Activated CD8-positive, alpha-beta T cell treated with anti-CD3 and anti-CD28 coated beads for 36 hours (primary cell): ENCODE data around the gene LRBA. TPM values are rescaled to one million over a fixed set of nuclear protein-coding genes. Genes with fewer than 3 reads are reported as not detected.
"Not testable (repeated sequence)": the region's sequence is repeated elsewhere in the genome, so short reads cannot be mapped to it uniquely, and the experiment has no call there.

Source experiments
- ATAC-seq: fragments of 200-7000 bp; cut with Tn5 transposase; one replicate; pipeline ENCODE4 v1.10.0; 2021; ENCODE audit warnings: mild to moderate bottlenecking, moderate library complexity
- CTCF ChIA-PET: fragments of 350-600 bp; sonication (Branson Sonifier 250); formaldehyde crosslinking; loops from one replicate; lab custom pipeline; 2021; ENCODE audit warnings: antibody characterized with exemption; lab: Charles Lee
- POLR2A ChIA-PET: fragments of 350-600 bp; sonication (Branson Sonifier 250); formaldehyde crosslinking; loops from one replicate; lab custom pipeline; 2021; ENCODE audit warnings: antibody characterized with exemption; lab: Charles Lee
- DNase-seq: peaks from one replicate; pipeline ENCODE4 v3.0.0-alpha.2; 2020
- H3K27ac Mint-ChIP-seq: one replicate; pipeline ENCODE4 v1.8.0; 2021; ENCODE audit warnings: mild to moderate bottlenecking, mixed read lengths
- H3K27me3 Mint-ChIP-seq: one replicate; pipeline ENCODE4 v1.8.0; 2021; ENCODE audit warnings: mixed read lengths
- H3K36me3 Mint-ChIP-seq: one replicate; pipeline ENCODE4 v1.8.0; 2021; ENCODE audit warnings: low read depth, mixed read lengths
- H3K4me1 Mint-ChIP-seq: one replicate; pipeline ENCODE4 v1.8.0; 2021; ENCODE audit warnings: low read depth, mixed read lengths
- H3K4me3 Mint-ChIP-seq: one replicate; pipeline ENCODE4 v1.8.0; 2021; ENCODE audit warnings: mild to moderate bottlenecking, moderate library complexity, mixed read lengths
- H3K9me3 Mint-ChIP-seq: one replicate; pipeline ENCODE4 v1.8.0; 2021; ENCODE audit warnings: mixed read lengths
- CTCF ChIP-seq: fragments of 200-600 bp; IDR thresholded peaks from one replicate; pipeline ENCODE4 v1.8.0; 2022; ENCODE audit warnings: antibody characterized with exemption, mild to moderate bottlenecking
- intact Hi-C: fragments of 100-400 bp; cut with micrococcal nuclease; formaldehyde crosslinking; loops from one replicate; pipeline ENCODE4 v1.10.0; 2022
- total RNA-seq, 2 experiments: library from RNA; stranded (reverse); gene quantifications; one replicate each; pipeline ENCODE4 v1.2.3, GENCODE V29; 2021

Gene LRBA
- total RNA-seq, 2 experiments from 2014 or later, result 48.1 to 52.5 TPM

GRCh38 chr4:150541681-150542080 lies 473.4 kb downstream of the LRBA start:
- intact Hi-C loops, result no loop called here
- ChIA-PET CTCF (interaction anchor here (1.0 to 1.2 kb wide), 2 partner anchors 22 to 325 kb away, joined by 3 read pairs; no protein-coding TSS in a partner anchor), POLR2A (interaction anchor here (0.6 to 0.8 kb wide), 2 partner anchors 46 to 87 kb away, joined by 3 read pairs; no protein-coding TSS in a partner anchor)
- H3K27ac Mint-ChIP-seq, result no peak overlapping the region
- no peak for DNase-seq
- no peak for TF ChIP-seq CTCF
- H3K4me1 Mint-ChIP-seq, result no peaks in the 10 kb centered on the region
- H3K36me3 Mint-ChIP-seq, result peaks cover 1% of the 10 kb centered on the region
- ATAC-seq, result no peak
- no peaks in the 10 kb centered on the region for H3K9me3 Mint-ChIP-seq
- no peaks in the 10 kb centered on the region for H3K27me3 Mint-ChIP-seq
- no peak overlapping the region for H3K4me3 Mint-ChIP-seq

GRCh38 chr4:150540959-150541360 lies 474.1 kb downstream of the LRBA start:
- no peaks in the 10 kb centered on the region for H3K4me1 Mint-ChIP-seq
- no peak for ATAC-seq
- DNase-seq, result no peak
- TF ChIP-seq CTCF, result no peak
- H3K36me3 Mint-ChIP-seq, result peaks cover 1% of the 10 kb centered on the region
- POLR2A ChIA-PET, result no interaction called here
- no peaks in the 10 kb centered on the region for H3K9me3 Mint-ChIP-seq
- no peaks in the 10 kb centered on the region for H3K27me3 Mint-ChIP-seq
- no peak overlapping the region for H3K4me3 Mint-ChIP-seq
- H3K27ac Mint-ChIP-seq, result no peak overlapping the region
- CTCF ChIA-PET, result interaction anchor here (0.9 kb wide), 1 partner anchor 16 kb away, joined by 3 read pairs; no protein-coding TSS in a partner anchor
- intact Hi-C loops, result no loop called here

GRCh38 chr4:150540536-150540935 lies 474.5 kb downstream of the LRBA start:
- no peaks in the 10 kb centered on the region for H3K27me3 Mint-ChIP-seq
- no peak overlapping the region for H3K27ac Mint-ChIP-seq
- no peak for DNase-seq
- CTCF ChIA-PET, result interaction anchor here (0.9 kb wide), 1 partner anchor 16 kb away, joined by 3 read pairs; no protein-coding TSS in a partner anchor
- no peak for TF ChIP-seq CTCF
- POLR2A ChIA-PET, result no interaction called here
- no peaks in the 10 kb centered on the region for H3K4me1 Mint-ChIP-seq
- H3K36me3 Mint-ChIP-seq, result peaks cover 1% of the 10 kb centered on the region
- no peak for ATAC-seq
- H3K4me3 Mint-ChIP-seq, result no peak overlapping the region
- no peaks in the 10 kb centered on the region for H3K9me3 Mint-ChIP-seq
- intact Hi-C loops, result no loop called here

GRCh38 chr4:150537911-150538310 lies 477.2 kb downstream of the LRBA start:
- H3K9me3 Mint-ChIP-seq, H3K4me3 Mint-ChIP-seq, DNase-seq, H3K27me3 Mint-ChIP-seq, POLR2A ChIA-PET, H3K27ac Mint-ChIP-seq, ATAC-seq, CTCF ChIA-PET, intact Hi-C loops, H3K4me1 Mint-ChIP-seq, H3K36me3 Mint-ChIP-seq: not testable (repeated sequence)

GRCh38 chr4:150534818-150535217 lies 480.3 kb downstream of the LRBA start:
- no peak for TF ChIP-seq CTCF
- ChIA-PET POLR2A (no interaction called here), CTCF (no interaction called here)
- no peak overlapping the region for H3K4me3 Mint-ChIP-seq
- H3K27me3 Mint-ChIP-seq, result no peaks in the 10 kb centered on the region
- H3K4me1 Mint-ChIP-seq, result no peaks in the 10 kb centered on the region
- ATAC-seq, result no peak
- no peaks in the 10 kb centered on the region for H3K9me3 Mint-ChIP-seq
- peaks cover 4% of the 10 kb centered on the region for H3K36me3 Mint-ChIP-seq
- H3K27ac Mint-ChIP-seq, result no peak overlapping the region
- DNase-seq, result no peak
- intact Hi-C loops, result no loop called here

GRCh38 chr4:150533673-150534072 lies 481.4 kb downstream of the LRBA start:
- Mint-ChIP-seq H3K9me3 (no peaks in the 10 kb centered on the region), H3K4me3 (no peak overlapping the region), H3K36me3 (peaks cover 5% of the 10 kb centered on the region), H3K27ac (no peak overlapping the region), H3K4me1 (no peaks in the 10 kb centered on the region), H3K27me3 (no peaks in the 10 kb centered on the region)
- intact Hi-C loops, result no loop called here
- DNase-seq (no peak), ATAC-seq (no peak)
- TF ChIP-seq CTCF, result no peak
- ChIA-PET POLR2A (no interaction called here), CTCF (no interaction called here)
